Stimulated activated naive CD4-positive, alpha-beta T cell treated with Interleukin-2 at 50 U/mL for 16 hours (primary cell): ENCODE results near the gene STAC3.

Source experiments
- DNase-seq: peaks from one replicate; lab custom pipeline; 2025; lab: John Stamatoyannopoulos, UW

STAC3 gene

DNA sequence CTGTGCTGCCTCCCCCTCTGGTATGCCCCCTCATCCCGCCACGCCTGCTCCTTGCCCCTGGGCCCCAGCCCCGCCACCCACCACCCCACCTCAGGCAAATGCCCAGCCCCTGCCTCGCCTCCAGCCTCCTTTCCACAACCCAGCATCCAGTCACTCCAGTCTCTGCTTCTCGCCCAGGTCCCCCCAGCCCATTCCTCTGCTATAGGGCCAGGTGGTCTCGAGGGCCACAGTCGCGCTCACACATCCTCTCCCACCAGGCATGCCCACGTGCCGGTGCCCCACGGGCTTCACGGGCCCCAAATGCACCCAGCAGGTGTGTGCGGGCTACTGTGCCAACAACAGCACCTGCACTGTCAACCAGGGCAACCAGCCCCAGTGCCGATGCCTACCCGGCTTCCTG, 40.5 kb downstream of the STAC3 start:
- DNase-seq, result no peak

DNA sequence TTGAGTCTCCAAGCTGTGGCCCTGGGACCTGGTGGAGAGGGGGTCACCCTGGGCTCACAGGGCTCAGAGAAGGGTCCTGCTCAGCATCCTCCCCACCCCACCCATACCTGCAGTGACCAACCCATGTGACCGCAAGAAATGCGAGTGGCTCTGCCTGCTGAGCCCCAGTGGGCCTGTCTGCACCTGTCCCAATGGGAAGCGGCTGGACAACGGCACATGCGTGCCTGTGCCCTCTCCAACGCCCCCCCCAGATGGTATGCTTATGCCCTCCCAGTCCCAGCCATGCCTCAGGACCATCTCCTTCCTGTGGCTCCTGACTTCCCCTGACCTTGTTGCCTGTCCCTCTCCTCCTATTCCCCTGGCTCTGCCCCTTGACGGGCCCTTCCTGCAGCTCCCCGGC, 41.1 kb downstream of the STAC3 start:
- DNase-seq, result no peak

DNA sequence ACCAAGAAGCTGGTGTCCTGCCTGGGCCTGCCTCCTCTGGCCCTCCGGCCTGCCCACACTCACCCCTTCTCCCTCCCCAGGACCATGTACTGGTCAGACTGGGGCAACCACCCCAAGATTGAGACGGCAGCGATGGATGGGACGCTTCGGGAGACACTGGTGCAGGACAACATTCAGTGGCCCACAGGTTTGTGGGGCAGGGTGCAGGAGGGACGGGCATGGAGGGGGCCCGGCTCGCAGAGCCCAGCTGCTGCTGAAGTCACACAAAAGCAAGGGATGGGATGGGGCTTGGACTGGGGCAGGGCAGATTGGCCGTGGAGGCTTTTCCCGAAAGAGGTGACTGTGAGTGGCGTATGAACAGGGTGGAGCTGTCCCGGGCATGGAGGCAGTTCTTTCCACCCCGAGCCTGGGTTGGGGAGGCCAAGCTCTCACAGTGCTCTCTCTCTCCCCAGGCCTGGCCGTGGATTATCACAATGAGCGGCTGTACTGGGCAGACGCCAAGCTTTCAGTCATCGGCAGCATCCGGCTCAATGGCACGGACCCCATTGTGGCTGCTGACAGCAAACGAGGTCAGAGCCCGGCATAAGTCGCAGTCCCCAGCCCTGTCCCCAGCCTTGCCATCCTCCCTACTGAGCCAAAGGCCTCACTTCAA, 42.2 kb downstream of the STAC3 start:
- no peak for DNase-seq

DNA sequence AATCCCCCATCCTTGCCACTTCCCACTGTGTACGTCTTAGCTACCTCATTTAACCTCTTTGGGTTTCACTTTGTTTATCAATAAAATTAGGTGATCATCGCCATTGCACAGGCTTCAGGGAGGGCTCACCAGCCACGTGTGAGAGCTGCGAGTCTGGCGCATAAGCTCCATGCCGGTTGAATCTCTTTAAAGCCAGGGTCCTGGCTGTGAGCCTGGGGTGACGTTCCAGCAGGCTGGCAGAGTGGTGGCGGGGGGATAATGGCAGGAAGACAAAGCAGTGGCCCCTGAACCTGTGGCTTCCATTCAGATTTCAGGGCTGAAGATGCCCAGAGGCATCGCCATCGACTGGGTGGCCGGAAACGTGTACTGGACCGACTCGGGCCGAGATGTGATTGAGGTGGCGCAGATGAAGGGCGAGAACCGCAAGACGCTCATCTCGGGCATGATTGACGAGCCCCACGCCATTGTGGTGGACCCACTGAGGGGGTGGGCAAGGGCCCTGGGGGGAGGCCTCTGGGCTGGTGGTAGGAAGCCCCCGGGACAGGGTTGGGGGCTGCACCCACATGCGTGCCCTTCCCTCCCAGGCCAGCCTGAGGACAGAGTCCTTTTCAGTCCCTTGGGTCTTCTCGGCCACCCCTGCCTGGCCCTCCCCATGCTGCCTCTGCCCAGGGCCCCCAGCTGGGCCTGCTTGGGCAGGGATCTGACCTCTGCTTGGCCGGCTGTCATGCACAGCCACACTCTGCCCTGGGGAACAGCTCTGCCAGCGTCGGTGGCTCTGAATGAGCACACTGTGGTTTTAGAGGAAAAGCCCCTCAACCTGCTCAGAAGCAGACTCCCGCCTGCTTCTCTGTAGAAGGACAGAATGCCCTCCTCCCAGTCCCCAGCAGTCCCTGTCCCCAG, 43.0 kb downstream of the STAC3 start:
- no peak for DNase-seq

DNA sequence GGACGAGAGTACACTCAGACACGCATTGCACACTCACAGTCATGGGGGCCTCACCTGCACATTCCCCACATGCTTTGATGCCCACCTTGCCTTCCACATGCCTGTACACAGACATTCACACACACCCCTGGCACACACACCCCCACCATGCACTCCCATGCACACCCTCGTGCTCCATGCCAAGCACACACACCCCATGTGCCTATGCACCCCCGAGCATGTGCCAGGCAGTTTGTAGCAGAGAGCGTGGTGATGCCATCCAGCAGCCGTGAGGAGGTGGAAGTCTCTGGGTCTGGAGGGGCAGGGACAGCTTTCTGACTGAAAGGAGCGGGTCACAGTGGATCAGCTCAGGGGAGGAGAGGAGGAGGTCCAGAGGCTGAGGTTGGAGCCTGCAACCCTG, 45.1 kb downstream of the STAC3 start:
- no peak for DNase-seq

DNA sequence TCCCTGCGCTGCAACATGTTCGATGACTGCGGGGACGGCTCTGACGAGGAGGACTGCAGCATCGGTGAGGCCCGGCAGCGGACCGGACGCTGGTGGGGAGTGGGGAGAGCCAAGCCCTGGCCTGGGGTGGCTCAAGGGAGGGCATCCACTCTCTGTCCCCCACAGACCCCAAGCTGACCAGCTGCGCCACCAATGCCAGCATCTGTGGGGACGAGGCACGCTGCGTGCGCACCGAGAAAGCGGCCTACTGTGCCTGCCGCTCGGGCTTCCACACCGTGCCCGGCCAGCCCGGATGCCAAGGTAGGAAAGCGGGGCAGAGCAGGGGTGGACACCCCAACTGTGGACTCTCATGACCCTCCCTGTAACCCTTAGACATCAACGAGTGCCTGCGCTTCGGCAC, 45.8 kb downstream of the STAC3 start:
- no peak for DNase-seq

DNA sequence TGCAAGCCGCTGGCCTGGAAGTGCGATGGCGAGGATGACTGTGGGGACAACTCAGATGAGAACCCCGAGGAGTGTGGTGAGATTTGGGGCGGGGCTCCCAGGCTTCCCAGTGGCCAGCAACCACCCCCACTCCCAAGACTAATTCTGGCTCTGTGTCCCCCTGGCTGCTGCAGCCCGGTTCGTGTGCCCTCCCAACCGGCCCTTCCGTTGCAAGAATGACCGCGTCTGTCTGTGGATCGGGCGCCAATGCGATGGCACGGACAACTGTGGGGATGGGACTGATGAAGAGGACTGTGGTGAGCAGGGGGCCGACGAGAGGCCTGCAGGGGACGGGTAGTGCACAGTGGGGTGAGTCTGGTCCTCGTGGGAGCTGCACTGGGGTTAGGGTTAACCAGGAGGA, 46.5 kb downstream of the STAC3 start:
- DNase-seq, result no peak

DNA sequence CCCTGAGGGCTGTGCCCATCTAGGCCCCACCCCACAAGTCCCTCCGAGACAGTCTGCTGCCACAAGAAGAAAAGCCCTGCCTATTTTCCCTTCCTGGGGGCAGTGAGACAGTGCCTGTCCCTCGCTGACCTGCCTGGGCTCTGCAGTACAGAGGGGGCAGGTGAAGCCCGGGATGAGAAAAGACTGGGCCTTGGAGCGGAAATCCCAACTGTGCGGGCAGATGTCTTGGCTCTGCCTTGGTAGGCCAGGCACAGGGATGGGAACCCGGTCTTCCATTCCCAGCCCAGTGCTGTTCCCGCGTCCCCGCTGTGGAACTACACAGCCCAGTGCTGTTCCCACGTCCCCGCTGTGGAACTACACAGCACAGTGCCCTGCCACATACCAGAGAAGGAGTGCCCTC, 47.2 kb downstream of the STAC3 start:
- no peak for DNase-seq

DNA sequence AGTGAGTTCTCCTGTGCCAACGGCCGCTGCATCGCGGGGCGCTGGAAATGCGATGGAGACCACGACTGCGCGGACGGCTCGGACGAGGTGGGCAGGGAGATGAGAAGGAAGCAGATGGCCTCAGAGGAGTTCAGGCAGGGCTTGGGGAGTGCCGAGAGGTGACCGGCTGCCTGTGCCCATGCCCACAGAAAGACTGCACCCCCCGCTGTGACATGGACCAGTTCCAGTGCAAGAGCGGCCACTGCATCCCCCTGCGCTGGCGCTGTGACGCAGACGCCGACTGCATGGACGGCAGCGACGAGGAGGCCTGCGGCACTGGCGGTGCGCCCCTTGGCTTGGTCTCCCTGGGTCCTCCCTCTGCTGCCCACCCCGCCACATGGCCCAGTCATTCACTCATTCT, 47.8 kb downstream of the STAC3 start:
- DNase-seq, result no peak

DNA sequence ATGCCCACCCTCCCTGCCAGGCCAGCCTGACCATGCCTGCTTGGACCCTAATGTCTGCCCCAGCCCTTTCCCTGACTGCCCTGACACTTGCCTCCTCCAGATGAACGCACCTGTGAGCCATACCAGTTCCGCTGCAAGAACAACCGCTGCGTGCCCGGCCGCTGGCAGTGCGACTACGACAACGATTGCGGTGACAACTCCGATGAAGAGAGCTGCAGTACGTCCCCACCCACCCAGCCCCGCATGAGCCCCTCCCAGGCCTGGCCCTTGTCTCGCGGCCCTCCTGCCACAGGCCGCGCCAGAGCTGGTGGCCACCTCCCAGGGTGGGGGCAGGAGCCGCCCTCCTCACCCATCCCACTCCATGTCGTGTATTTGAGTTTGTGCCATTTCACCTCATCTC, 48.7 kb downstream of the STAC3 start:
- no peak for DNase-seq

DNA sequence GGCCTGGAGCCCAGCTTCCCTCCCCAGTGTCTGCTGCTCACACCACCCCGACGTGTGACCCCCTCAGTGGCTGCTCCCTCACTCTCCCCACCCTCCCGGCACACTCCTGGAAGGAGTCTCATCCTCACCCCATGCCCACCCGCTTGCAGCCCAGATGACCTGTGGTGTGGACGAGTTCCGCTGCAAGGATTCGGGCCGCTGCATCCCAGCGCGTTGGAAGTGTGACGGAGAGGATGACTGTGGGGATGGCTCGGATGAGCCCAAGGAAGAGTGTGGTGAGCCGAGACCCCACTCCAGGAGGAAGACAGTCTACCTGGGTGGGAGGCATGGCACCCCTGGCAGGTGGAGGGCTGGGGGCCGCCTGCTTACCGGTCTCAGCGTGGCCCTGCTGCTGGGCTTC, 49.4 kb downstream of the STAC3 start:
- DNase-seq, result no peak

DNA sequence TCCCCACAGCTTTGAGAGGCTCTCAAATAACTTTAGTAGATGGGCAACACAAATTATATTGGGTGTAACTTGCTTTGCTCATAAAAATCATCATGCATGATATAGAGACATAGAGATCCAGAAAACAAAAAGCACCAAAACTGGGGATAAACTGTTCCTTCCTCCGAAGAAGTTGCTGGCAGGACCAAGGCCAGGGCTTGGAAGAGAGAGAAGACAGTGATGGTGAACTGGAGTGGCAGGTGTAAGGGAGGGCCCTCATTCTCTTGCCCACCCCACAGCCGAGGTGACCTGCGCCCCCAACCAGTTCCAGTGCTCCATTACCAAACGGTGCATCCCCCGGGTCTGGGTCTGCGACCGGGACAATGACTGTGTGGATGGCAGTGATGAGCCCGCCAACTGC, 49.8 kb downstream of the STAC3 start:
- DNase-seq, result no peak

DNA sequence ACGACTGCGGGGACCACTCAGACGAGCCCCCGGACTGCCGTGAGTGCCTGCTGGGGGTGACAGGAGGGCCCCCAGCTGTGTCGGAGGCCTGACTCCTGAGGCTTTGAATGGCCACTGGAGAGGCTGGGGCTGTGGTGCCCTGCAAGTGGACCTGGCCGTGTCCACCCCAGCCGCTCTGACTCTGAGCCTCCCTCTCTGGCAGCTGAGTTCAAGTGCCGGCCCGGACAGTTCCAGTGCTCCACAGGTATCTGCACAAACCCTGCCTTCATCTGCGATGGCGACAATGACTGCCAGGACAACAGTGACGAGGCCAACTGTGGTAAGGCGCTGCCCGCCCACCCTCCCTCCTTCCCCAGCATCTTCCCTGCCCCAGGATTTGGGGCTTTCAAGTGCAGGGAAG, 50.5 kb downstream of the STAC3 start:
- DNase-seq, result no peak

DNA sequence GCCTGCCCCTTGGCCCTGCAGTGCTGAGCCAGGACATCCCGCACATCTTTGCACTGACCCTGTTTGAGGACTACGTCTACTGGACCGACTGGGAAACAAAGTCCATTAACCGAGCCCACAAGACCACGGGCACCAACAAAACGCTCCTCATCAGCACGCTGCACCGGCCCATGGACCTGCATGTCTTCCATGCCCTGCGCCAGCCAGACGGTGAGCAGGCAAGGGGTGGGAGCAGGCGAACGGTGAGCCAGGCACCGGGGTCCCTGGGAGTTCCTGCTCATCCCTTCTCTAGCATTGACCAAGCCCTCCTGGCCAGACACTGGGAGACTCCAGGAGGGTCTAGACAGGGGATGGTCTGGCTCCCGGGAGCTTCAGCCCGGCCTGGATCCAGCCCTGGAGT, 51.8 kb downstream of the STAC3 start:
- DNase-seq, result no peak

DNA sequence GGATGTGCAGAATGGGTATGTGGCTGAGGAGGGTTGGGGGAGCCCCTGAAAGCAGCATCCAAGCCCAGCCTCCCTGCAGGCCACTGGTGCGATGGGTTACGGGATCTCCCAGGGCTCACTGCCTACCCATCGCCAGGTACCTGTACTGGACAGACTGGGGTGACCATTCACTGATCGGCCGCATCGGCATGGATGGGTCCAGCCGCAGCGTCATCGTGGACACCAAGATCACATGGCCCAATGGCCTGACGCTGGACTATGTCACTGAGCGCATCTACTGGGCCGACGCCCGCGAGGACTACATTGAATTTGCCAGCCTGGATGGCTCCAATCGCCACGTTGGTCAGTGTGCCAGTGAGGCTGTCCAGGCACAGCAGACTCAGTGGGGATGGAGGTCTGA, 52.7 kb downstream of the STAC3 start:
- no peak for DNase-seq

DNA sequence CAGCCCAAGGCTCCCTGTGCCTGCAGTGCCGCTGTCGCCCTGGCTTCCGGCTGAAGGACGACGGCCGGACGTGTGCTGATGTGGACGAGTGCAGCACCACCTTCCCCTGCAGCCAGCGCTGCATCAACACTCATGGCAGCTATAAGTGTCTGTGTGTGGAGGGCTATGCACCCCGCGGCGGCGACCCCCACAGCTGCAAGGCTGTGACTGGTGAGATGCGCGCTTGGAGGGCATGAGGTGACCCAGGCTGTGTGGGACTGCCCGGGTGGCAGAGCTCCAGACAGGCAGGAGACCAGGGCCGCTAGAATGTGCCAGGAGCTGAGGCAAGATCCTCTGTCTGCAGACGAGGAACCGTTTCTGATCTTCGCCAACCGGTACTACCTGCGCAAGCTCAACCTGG, 54.0 kb downstream of the STAC3 start:
- DNase-seq, result no peak

DNA sequence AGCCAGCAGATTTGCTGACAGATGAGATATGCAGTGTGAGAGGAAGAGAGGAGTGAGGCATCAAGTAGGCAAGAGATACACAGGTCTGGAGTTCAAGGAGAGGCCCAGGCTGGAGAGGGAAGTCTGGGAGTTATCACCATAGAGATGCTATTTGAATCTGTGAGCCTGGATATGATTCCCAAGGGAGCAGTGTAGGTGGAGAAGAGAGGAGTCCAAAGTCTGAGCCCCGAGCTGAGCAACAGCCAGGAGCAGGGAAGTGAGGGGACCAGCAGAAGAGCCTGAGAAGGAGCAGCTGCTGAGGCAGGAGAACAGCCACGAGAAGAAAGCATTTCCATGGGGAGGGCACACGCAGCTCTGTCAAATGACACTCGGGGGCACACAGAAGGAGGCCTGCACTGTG, 54.5 kb downstream of the STAC3 start:
- DNase-seq, result no peak

DNA sequence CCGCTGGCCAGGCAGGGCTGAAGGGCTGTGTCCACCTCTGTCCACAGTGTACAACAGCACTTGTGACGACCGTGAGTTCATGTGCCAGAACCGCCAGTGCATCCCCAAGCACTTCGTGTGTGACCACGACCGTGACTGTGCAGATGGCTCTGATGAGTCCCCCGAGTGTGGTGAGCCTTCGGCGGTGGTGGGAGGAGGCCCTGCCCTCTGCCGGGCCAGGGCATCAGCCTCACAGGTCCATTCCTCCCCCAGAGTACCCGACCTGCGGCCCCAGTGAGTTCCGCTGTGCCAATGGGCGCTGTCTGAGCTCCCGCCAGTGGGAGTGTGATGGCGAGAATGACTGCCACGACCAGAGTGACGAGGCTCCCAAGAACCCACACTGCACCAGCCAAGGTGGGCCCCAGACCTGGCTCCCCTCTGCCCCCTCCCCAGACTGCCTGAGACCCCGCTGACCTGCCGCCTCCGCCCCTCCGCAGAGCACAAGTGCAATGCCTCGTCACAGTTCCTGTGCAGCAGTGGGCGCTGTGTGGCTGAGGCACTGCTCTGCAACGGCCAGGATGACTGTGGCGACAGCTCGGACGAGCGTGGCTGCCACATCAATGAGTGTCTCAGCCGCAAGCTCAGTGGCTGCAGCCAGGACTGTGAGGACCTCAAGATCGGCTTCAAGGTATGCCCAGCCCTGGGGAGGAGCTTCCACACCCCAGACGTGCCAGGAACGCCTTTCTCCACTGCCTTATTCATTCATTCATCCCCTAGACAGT, 55.2 kb downstream of the STAC3 start:
- DNase-seq, result no peak

DNA sequence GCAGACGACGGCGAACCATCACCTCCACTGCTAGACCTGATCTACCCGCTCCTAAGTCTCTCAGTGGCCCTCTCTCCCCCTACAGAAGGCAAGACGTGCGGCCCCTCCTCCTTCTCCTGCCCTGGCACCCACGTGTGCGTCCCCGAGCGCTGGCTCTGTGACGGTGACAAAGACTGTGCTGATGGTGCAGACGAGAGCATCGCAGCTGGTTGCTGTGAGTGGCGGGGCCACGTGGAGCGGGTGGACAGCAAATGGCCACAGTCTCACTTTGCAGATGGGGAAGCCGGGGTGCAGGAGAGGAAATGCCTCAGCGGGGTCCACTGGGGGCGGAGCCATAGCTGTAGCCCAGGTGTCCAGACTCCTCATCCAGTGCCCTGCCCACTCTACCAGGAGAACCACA, 55.8 kb downstream of the STAC3 start:
- no peak for DNase-seq

DNA sequence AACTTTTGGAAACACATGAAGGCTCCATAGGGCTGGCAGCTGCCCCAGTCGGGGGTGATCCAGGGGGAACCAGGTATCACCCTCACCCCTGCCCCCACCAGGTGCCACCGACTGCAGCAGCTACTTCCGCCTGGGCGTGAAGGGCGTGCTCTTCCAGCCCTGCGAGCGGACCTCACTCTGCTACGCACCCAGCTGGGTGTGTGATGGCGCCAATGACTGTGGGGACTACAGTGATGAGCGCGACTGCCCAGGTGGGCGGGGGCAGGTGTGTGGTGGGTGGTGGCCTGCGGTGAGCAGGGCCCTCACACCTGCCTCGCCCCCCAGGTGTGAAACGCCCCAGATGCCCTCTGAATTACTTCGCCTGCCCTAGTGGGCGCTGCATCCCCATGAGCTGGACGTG, 56.7 kb downstream of the STAC3 start:
- DNase-seq, result no peak

DNA sequence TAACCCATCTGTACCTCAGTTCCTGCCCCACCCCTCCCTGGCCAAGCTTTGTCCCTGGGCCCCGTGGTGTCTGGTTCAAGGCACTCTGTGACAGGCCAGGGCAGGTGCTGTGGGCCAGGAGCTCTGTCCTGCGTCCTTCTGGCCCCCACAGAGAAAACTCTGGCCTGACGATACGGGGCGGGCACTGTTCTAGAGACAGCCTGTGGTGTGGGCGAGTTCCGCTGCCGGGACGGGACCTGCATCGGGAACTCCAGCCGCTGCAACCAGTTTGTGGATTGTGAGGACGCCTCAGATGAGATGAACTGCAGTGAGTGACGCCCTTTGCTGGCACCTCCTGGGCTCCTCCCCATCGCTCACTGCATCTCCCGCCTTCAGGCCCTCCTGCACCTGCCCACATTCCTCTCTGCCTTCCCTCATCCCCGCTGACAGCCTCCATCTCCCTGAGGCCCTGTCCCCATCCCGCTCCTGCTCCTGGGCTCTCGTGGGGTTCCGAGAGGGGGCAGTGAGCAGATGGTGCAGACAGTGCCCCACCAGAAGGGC, 57.2 kb downstream of the STAC3 start:
- no peak for DNase-seq
